Smooth muscle cell (in vitro differentiated cells): ENCODE measurements around the gene IQGAP1. TPM values are rescaled to one million over a fixed set of nuclear protein-coding genes. Genes with fewer than 3 reads are reported as not detected.

Source experiments
- DNase-seq: peaks from one replicate; lab custom pipeline; 2025; ENCODE audit not compliant: unreplicated experiment; lab: John Stamatoyannopoulos, UW
- H2AFZ ChIP-seq: fragments of 200-600 bp; sonication (generic); 2 replicates; pipeline ENCODE4 v1.6.0; 2016; ENCODE audit warnings: antibody characterized with exemption, low read depth, mild to moderate bottlenecking
- H3F3A ChIP-seq: fragments of 200-600 bp; sonication (generic); 2 replicates; pipeline ENCODE4 v1.6.0; 2017; ENCODE audit warnings: antibody characterized with exemption, low read depth
- H3K27ac ChIP-seq: fragments of 200-600 bp; sonication (generic); 2 replicates; pipeline ENCODE4 v1.5.1; 2016; ENCODE audit warnings: low read depth, mild to moderate bottlenecking
- H3K27me3 ChIP-seq: fragments of 200-600 bp; sonication (generic); 2 replicates; pipeline ENCODE4 v1.6.1; 2016; ENCODE audit warnings: low read depth, mild to moderate bottlenecking
- H3K36me3 ChIP-seq: fragments of 200-600 bp; sonication (generic); 2 replicates; pipeline ENCODE4 v1.5.1; 2016; ENCODE audit warnings: low read depth
- H3K4me1 ChIP-seq: fragments of 200-600 bp; sonication (generic); 2 replicates; pipeline ENCODE4 v1.5.1; 2016; ENCODE audit warnings: low read depth
- H3K4me2 ChIP-seq: fragments of 200-600 bp; sonication (generic); 2 replicates; pipeline ENCODE4 v1.6.0; 2016; ENCODE audit warnings: mild to moderate bottlenecking
- H3K4me3 ChIP-seq: fragments of 200-600 bp; sonication (generic); 2 replicates; pipeline ENCODE4 v1.5.1; 2016; ENCODE audit warnings: mild to moderate bottlenecking
- H3K79me2 ChIP-seq: fragments of 200-600 bp; sonication (generic); 2 replicates; pipeline ENCODE4 v1.6.0; 2016; ENCODE audit warnings: low read depth, mild to moderate bottlenecking
- H3K9ac ChIP-seq: fragments of 200-600 bp; sonication (generic); 2 replicates; pipeline ENCODE4 v1.6.0; 2016; ENCODE audit warnings: low read depth
- H3K9me3 ChIP-seq: fragments of 200-600 bp; sonication (generic); replicated peaks from 2 replicates; pipeline ENCODE4 v1.5.1; 2016; ENCODE audit warnings: low read depth
- H4K20me1 ChIP-seq: fragments of 200-600 bp; sonication (generic); 2 replicates; pipeline ENCODE4 v1.6.0; 2016; ENCODE audit warnings: low read depth
- CTCF ChIP-seq: fragments of 200-600 bp; sonication (generic); IDR thresholded peaks from 2 replicates; pipeline ENCODE4 v1.5.1; 2017; ENCODE audit warnings: borderline replicate concordance, mild to moderate bottlenecking, antibody characterized with exemption; ENCODE audit not compliant: insufficient read depth, poor library complexity, severe bottlenecking
- WGBS: methylation state at CpG from one replicate; pipeline ENCODE4 v1.1.7; 2016; ENCODE audit warnings: low lambda C conversion rate; 5-methylcytosine and 5-hydroxymethylcytosine counted together
- polyA plus RNA-seq: library from polyadenylated mRNA; unstranded; fragments of >200 nt; fragmentation: Nextera tagmentation; extraction: Ambion mirVana; gene quantifications from 2 replicates; pipeline ENCODE4 v1.2.1, GENCODE V29; 2016
- total RNA-seq: library from RNA; depleted of rRNA; stranded (reverse); fragments of >200 nt; gene quantifications from 2 replicates; pipeline ENCODE4 v1.2.3, GENCODE V29; 2014

Gene IQGAP1
- total and polyA plus RNA-seq, 2 experiments from 2014 or later = 59.3 to 185 TPM

- no peak for TF ChIP-seq CTCF
Measured at GRCh38 chr15:90367576-90367975, 20.5 kb upstream of the IQGAP1 start.

GRCh38 chr15:90375071-90375470, 13.0 kb upstream of the IQGAP1 start:
- Histone ChIP-seq H3K4me2 (no peak overlapping the region), H3K9me3 (no peaks in the 10 kb centered on the region), H3K4me3 (no peak overlapping the region), H3K4me1 (no peaks in the 10 kb centered on the region), H3K27me3 (no peaks in the 10 kb centered on the region), H3K36me3 (no peaks in the 10 kb centered on the region), H3F3A (no peaks in the 10 kb centered on the region), H4K20me1 (no peaks in the 10 kb centered on the region), H2AFZ (no peak overlapping the region), H3K9ac (no peak overlapping the region), H3K27ac (no peak overlapping the region), H3K79me2 (no peaks in the 10 kb centered on the region)
- no peak for DNase-seq
- 98% methylated on average over 7 of the region's 7 CpGs for WGBS
- TF ChIP-seq CTCF = no peak

More at GRCh38 chr15:90367576-90367975, 20.5 kb upstream of the IQGAP1 start:
- Histone ChIP-seq H3K36me3 (no peaks in the 10 kb centered on the region), H3F3A (no peaks in the 10 kb centered on the region), H3K4me1 (peaks cover 3% of the 10 kb centered on the region), H3K9ac (no peak overlapping the region), H2AFZ (no peak overlapping the region), H4K20me1 (no peaks in the 10 kb centered on the region), H3K27me3 (no peaks in the 10 kb centered on the region), H3K9me3 (no peaks in the 10 kb centered on the region), H3K27ac (no peak overlapping the region), H3K4me3 (no peak overlapping the region), H3K79me2 (no peaks in the 10 kb centered on the region), H3K4me2 (no peak overlapping the region)
- DNase-seq = no peak
- 42% methylated on average over 3 of the region's 3 CpGs for WGBS

GRCh38 chr15:90376789-90377188, 11.3 kb upstream of the IQGAP1 start:
- Histone ChIP-seq H3K4me3 (no peak overlapping the region), H4K20me1 (no peaks in the 10 kb centered on the region), H3K36me3 (no peaks in the 10 kb centered on the region), H3F3A (no peaks in the 10 kb centered on the region), H3K79me2 (no peaks in the 10 kb centered on the region), H3K4me2 (no peak overlapping the region), H3K9ac (no peak overlapping the region), H2AFZ (no peak overlapping the region), H3K27ac (no peak overlapping the region), H3K27me3 (no peaks in the 10 kb centered on the region), H3K9me3 (no peaks in the 10 kb centered on the region), H3K4me1 (no peaks in the 10 kb centered on the region)
- 93% methylated on average over 6 of the region's 6 CpGs for WGBS
- no peak for DNase-seq
- TF ChIP-seq CTCF = no peak

GRCh38 chr15:90379263-90379662, 8.8 kb upstream of the IQGAP1 start:
- no peak overlapping the region for H3K4me3 ChIP-seq
- H3K27ac ChIP-seq = no peak overlapping the region
- no peaks in the 10 kb centered on the region for H3K4me1 ChIP-seq
- H3K79me2 ChIP-seq = no peaks in the 10 kb centered on the region
- WGBS = 87% methylated on average over 3 of the region's 3 CpGs
- no peak overlapping the region for H3K4me2 ChIP-seq
- no peaks in the 10 kb centered on the region for H3K9me3 ChIP-seq
- H4K20me1 ChIP-seq = no peaks in the 10 kb centered on the region
- DNase-seq = no peak
- H2AFZ ChIP-seq = no peak overlapping the region
- no peak overlapping the region for H3K9ac ChIP-seq
- TF ChIP-seq CTCF = no peak
- H3F3A ChIP-seq = no peaks in the 10 kb centered on the region
- no peaks in the 10 kb centered on the region for H3K36me3 ChIP-seq
- no peaks in the 10 kb centered on the region for H3K27me3 ChIP-seq
